HL-60 (cell line): ENCODE measurements around the gene TMEM263.

ENCODE experiments used
- CTCF ChIP-seq: IDR thresholded peaks from one replicate; pipeline ENCODE4 v1.5.1; 2011; ENCODE audit warnings: low read length, control low read depth, inconsistent platforms; ENCODE audit not compliant: insufficient read depth
- GABPA ChIP-seq: IDR thresholded peaks from 2 replicates; pipeline ENCODE4 v1.6.1; 2012; ENCODE audit warnings: low read depth
- POLR2AphosphoS5 ChIP-seq: IDR thresholded peaks from 2 replicates; pipeline ENCODE4 v1.6.1; 2012; ENCODE audit warnings: low read depth
- REST ChIP-seq: IDR thresholded peaks from 2 replicates; pipeline ENCODE4 v1.6.1; 2012; ENCODE audit warnings: low read depth; ENCODE audit not compliant: insufficient replicate concordance
- SPI1 ChIP-seq: IDR thresholded peaks from 2 replicates; pipeline ENCODE4 v1.6.1; 2012; ENCODE audit warnings: low read depth, mild to moderate bottlenecking, borderline replicate concordance

GRCh38 chr12:107012736-107013425 is 57.2 kb downstream of the TMEM263 start:
- TF ChIP-seq CTCF (no peak), GABPA (no peak), POLR2AphosphoS5 (no peak), REST (no peak), SPI1 (no peak)
